HG03520 (cell line): ENCODE data around the gene F2RL2.

Experiments
- ATAC-seq: cut with Tn5 transposase; IDR thresholded peaks from one replicate; pipeline ENCODE4 v1.9.1; 2021; ENCODE audit warnings: mild to moderate bottlenecking, moderate library complexity; ENCODE audit not compliant: unreplicated experiment

F2RL2 gene, protein sequence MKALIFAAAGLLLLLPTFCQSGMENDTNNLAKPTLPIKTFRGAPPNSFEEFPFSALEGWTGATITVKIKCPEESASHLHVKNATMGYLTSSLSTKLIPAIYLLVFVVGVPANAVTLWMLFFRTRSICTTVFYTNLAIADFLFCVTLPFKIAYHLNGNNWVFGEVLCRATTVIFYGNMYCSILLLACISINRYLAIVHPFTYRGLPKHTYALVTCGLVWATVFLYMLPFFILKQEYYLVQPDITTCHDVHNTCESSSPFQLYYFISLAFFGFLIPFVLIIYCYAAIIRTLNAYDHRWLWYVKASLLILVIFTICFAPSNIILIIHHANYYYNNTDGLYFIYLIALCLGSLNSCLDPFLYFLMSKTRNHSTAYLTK

DNA sequence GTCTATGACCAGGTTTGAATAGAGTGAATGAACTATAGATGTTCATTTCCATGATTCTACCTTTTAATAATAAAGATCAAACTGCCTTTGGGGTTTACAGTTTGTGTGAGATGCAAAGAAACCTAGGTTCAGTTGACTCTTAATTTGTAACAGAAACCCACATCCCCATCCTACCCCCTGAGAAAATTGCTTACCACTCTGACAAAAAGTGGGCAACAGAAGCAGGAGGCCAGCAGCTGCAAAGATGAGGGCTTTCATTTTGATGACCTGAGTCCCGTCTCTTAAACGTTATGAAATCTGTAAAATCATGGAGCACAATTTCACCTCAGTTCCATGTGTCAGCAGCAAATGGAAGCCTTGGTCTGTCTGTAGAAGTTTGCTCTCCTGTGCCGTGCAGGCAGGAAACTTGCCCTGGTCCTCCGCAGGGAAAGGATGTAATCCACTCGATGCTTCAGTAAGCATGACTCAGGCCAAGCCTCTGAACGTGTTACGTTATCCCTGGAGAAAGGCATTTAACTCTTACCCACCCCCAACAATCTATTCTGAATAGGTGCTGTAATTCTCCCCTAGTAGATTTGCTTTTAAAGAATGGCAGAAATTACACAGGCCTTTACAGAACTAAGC, at the start of gene F2RL2:
Gene F2RL2, minus strand, starts transcription at position 431 of the 624 bp plus-strand sequence. Its CDS starts 173 bp downstream, at position 258.
- no peak for ATAC-seq

DNA sequence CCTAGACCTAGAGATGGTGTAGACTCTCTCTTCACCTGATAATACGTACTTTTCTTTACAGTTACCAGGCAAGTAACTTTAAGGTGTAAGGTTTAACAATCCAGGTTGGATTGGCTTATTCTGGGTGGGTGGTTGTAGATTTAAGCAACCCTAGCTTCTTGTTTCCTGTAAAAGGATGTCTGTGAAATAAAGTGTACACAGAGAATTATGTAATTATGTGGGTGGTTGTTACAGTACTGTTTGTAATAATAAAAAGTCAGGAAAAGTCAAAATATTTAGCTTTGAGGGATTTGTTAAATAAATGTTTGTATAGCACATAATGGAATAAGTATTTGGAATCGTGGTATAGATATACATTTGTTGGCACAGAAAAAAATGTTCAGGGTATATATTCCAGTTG, 49.0 kb upstream of the F2RL2 start:
- ATAC-seq: no peak

DNA sequence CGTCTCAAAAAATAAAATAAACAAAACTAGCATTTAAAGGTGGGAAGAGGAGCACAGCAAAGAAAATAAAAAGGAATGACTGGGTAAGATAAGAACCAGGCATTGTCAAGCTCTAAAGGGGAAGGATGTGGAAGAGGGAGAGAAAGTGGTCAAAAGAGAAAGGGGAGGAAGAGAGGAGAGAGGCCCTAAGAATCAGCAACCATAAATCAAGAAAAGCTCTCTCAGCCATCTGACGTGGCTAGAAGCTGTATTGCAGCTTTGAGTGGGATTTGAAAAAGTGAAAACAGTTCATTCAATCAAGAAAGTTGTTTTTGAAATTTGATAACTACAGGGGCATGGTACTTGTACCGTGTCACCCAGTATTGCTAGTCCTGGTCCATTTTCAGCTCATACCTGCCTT, 47.3 kb upstream of the F2RL2 start:
- no peak for ATAC-seq

DNA sequence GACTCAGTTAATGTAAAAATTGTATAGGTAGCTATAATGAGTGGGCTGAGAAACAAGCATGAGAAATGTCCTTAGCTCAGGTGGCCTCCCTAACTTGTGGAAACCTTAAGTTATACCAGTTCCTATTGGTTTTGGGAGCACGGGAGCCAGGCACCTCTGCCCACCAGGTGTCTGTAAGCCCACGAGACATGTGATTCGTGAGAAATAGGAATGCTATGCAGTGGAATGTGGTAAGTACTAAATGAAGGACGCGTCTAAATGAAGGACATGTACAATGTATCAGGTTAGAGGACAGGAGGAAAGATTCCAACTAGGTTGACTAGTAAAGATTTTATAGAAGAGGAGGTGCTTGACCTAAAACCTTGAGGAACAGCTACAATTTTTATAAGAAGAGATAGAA, 46.0 kb upstream of the F2RL2 start:
- ATAC-seq: no peak

DNA sequence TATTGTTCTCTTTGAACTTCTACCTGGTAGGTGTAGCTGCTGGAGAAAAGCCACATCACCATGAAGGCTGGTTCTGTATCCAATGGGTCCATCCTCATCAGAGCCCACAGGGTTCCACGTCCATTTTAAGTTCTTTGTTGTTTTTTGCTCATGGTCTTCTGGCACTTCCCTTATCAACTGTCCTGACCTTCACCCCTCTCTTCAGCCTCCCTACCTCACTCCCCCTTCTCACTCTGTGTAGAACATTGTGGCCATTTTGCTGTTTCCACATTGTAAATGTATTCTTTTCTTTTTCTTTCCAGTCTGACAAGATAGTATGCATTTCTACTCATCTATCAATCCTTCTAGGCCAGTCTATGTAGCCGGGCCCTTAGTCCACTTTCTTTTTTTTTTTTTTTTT, 44.3 kb upstream of the F2RL2 start:
- ATAC-seq: no peak

DNA sequence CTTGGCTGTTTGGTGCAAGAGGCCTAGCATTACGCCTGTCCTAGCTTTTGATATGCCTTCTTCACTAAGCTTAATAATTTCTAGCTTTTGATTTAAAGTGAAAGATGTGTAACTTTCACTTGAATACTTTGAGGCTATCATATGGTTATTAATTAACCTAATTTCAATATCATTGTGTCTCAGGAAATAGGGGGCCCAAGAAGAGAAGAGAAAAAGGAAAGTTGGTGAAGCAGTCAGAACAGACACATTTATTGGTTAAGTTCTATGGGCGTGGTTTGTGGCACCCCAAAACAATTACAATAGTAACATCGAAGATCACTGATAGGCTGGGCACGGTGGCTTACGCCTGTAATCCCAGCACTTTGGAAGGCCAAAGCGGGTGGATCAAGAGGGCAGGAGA, 40.9 kb upstream of the F2RL2 start:
- ATAC-seq: no peak

DNA sequence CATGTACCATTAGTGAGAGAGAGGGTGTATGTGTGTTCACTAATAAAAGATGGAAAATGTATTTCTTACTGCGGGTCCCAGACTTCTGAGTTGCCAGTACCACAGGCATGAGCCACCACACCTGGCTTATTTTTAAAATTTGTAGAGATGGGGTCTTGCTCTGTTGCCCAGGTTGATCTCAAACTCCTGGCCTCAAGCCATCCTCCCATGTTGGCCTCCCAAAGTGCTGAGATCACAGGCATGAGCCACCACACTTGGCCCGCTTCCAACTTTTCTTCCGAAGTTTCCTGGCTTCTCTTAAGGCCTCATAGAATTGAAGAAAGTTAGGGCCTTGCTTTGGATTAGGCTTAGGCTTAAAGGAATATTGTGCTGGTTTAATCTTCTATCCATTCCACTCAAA, 40.4 kb upstream of the F2RL2 start:
- no peak for ATAC-seq

DNA sequence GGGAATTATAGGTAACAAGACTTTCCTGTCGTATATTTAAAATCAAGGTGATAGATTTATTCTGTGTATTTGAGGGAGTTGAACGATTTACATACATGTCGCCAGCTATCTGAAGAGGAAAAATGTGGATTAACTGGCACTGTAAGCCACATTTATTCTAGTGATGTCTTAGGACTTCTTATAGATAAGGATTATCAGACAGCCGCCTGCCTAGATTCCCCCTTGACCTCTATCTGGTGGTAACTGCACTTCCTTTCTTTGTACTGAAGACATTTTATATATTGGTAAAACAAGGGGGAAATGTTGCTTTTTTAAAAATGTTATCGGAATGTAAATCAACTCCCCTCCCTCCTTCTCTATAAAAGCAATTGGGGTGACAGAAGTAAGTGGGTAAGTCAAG, 39.3 kb upstream of the F2RL2 start:
- ATAC-seq: no peak

DNA sequence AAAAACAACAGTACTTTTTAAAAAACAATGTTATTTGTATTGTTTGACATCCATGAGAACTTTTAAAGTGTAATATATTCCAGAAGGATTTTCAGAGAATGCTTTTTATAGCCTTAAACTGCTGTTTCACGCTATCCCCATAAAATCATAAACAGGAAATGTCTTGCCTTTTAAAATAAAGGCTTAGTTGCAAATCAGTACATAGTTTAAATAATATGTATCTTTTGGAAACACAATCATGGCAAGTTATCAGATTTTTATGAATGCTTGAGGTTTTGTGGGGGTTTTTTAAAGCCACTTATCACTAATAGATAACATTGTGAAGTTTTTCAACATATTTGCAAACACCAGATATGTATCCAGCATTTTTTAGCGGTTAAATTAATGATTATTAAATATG, 37.2 kb upstream of the F2RL2 start:
- no peak for ATAC-seq

DNA sequence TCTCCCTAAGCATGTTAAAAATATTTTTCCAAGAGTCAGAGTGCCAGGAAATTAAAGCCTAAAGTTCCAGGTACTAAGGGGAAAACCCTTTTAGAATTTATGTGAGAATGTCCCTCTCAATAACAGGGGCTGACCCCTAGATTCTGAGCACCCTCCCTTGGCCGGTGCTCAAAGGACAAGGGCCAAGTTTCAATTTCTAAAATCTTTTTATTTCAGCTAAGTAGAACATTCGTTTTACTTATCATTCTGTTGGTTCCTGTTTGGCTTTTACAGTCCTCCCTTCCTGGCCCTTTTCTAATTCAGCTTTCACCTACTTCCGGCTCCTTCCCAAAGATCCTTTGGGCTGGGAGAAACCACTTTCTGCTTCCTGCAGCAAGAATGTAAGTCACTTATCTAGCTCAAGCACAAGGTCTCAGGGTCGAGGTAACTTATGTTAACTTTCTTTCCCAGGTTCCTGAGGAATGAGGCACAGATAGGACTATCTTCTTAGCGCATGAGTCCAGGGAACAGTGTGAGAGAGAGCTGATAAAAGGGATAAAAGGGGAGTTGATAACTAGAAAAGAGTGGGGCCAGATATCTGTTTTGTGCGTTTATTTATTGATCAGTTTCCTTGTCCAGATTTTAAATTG, 34.6 kb upstream of the F2RL2 start:
- no peak for ATAC-seq

DNA sequence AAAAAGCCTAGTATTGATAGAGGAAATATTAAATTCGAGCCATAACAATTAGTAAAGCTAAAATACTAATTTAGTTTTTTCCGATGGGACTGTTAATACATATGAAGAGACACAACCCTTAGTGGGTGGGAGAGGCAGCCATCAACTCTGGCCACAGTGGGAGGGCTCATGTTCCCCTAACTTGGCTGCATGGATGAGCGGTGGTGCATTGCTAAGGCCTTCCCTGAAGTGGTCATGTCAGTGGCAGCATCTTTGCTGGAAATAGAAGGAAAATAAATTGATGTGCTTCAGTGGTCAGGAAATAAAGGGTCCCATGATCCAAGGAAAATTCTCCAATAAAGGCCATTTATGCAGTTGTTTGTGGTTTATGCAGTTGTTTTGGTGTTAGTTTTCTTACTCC, 33.9 kb upstream of the F2RL2 start:
- no peak for ATAC-seq

DNA sequence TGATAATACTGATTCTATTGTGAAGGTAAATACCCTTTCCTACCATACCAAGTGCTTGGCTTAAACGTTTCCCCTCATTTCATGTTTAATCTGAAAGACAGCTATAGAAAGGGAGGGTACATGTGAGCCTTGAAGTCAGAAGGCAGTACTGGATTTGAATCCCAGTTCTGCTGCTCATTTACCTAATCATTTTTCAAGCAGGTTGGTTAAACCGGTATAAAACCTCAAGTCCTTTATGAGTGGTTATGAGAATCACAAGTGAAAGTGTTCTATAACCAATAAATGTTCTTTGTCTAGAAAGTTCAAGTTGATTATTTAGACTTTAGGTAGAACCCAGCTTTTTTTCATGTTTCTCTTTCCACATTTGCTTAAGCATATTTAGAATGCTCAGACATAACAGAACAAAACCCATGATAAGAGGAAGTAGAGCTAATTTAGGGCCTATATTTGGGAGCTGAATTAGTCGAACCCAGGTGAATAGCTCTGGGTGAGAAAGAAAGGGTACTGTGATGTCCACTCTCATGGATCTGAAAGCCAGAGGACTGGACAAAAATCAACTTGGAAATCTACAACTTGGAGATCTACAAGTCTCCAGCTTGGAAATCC, 29.7 kb upstream of the F2RL2 start:
- no peak for ATAC-seq

DNA sequence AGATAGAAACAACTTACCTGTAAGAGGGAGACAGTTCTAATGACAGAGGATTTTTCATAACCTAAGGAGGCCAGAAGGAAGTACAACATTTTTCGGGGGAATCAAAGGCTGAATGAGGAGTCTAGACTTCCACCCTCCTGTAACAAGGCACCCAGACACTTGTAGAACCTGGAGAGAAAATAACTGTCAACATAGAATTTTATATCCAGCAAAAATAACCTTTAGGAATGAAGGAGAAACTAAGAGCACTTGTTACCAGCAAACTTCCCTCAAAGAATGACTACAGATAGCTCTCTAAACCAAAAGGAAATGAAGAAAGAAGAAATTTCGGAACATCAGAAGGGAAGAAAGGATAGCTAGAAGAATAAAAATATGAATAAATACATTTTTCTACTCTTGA, 25.9 kb upstream of the F2RL2 start:
- no peak for ATAC-seq

DNA sequence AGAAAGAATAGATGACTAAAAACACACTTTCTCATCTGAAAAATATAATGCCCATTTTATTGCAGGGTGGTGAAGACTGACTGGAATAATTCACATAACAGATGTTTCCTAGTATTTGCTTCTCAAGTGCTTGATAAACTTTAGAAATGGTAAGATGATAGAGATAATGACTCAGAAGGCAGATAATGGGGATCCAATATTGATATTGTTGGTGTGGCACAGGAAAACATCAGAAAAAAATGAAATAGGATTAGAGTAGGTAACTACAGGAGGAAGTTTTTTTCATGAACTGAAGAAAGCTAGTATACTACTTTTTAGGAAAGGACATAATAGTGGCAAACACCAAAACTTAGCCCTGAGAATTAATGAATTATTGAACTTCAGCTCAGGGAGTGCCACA, 20.2 kb upstream of the F2RL2 start:
- ATAC-seq: no peak

DNA sequence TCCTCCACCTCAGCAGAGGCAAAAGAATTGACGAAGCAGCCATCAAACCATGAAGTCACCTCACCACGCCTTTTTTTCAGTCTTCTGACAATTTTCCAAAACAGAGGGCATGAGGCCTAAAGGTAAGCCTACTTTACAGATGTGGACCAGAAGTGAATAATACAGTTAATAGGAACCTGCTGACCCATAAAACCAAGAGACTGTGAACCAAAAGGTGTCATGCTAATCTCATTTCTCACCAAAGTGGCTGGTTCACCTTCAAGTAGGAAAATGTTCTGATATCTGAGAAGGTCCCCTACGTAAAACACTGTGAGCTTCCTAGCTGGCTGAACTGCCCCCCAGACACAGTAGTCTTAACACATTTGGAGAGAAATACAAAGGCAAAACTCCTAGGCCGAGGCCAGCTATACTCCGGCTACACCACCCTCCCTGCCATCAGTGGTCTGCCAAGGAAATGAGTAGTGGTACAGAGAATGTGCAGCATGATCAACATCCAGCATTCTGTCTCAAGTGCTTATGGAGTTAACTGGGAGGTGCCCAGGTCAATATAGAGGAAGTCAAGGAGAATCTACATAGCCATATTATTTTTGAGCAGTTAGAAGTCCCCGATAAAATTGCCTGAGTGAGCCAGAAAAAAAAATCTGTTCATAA, 19.3 kb upstream of the F2RL2 start:
- ATAC-seq: no peak

DNA sequence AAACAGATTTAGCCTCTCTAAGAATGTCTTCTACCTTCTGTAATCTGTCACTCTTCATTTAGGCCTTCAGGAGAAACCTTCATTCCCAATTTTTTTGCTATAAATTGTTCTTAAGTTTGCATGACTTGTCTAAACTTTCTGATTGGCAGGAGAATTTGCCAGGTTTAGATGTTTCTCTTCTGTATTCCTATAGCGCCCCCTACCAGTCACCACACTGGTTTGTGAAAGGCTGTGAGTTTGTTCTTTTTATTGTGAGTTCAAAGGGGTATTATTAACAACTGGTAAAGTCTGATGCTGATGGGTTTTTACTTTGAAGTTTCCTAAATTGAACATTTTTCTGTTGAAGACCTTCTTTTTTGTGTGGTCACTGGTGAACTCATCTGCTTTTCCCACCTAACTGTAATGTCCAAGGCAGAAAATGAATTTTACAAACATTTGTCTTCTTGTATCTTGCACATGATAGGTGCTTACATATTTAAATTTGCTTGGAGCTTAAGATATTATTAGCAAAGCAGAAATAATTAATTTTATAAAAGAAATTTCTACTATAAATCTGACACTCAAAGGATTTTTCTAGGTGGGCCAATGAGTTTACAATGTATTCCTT, 18.4 kb upstream of the F2RL2 start:
- ATAC-seq: no peak

DNA sequence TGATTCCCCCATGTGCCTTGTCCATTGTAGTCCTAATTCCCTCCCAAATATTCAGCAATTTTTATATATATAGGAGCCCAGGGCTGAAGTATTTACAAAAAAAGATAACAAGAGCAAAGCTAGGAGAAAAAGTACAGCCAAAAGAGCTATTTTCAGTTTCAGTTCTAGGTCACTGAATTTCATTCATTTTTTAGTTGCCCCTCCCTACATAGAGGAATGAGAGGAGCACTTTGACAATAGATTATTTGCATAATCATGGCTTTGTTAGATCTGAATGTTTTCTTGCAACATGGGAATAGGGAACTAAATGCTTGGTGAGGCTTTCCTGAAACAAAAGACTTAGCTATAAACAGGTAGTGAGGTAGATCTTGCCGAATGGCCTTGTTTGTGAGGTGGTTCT, 15.3 kb upstream of the F2RL2 start:
- ATAC-seq: no peak

DNA sequence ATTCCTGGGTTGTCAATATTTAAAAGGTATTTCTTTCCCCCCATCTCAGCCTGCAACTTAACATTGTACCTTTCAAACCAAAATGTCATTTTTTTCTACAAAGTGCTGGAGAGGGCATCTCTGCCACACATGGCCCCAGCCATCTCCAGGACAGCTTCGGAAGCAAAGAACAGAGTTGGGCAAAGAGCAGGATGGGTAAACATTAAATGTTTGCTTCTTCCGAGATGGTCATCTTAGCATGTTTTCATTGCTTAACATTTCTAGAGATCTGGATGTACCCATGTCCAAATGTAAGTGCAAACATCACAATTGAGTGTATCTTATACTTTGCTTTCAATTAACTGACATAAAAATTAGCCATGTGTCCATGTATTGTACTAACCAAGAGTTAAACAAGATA, 14.3 kb upstream of the F2RL2 start:
- ATAC-seq: no peak

DNA sequence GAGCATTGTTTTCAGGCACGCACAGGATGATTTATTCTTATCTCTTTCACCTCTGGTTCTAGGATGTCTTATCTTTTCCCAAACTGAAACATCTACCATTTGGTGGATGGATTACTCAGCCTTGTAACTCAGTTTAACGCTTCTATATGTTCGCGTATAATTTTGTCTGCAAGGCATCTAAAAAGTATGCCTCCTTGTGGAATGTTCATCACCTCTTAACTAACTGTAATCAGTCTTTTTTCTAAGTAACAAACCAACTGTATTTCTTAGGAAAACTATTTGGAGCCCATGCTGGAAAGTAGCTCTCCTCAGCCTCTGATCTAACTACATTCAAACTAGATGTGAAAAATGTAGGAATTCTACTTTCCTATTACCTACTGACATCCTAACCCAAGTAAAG, 11.5 kb upstream of the F2RL2 start:
- ATAC-seq: no peak

DNA sequence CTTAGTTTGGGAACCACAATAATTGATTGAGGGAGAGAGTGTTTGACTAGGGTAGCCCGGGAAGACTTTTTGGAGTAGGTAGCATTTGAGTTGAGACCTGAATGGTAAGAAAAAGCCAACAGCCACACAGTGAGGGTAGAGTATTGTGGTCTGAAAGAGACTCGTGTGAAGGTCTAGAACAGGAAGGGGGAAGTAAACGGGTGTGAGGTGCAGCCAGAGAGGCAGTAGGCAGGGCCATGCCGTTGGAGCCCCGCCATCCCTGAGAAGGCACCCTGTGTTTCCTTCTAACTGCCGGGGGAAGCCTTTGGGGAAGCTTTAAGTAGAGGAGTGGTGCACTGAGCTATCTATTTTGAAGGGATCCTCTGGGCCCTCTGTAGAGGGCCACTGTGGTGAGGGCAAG, 3.5 kb upstream of the F2RL2 start:
- no peak for ATAC-seq
